Activated CD8-positive, alpha-beta T cell treated with anti-CD3 and anti-CD28 coated beads for 36 hours (primary cell): Measurements from ENCODE around the gene MAP3K1. TPM values are rescaled to one million over a fixed set of nuclear protein-coding genes. Genes with fewer than 3 reads are reported as not detected.

Experiments used
- ATAC-seq: fragments of 200-7000 bp; cut with Tn5 transposase; one replicate; pipeline ENCODE4 v1.10.0; 2021; ENCODE audit warnings: mild to moderate bottlenecking, moderate library complexity
- CTCF ChIA-PET: fragments of 350-600 bp; sonication (Branson Sonifier 250); formaldehyde crosslinking; loops from one replicate; lab custom pipeline; 2021; ENCODE audit warnings: antibody characterized with exemption; lab: Charles Lee
- POLR2A ChIA-PET: fragments of 350-600 bp; sonication (Branson Sonifier 250); formaldehyde crosslinking; loops from one replicate; lab custom pipeline; 2021; ENCODE audit warnings: antibody characterized with exemption; lab: Charles Lee
- DNase-seq: peaks from one replicate; pipeline ENCODE4 v3.0.0-alpha.2; 2020
- H3K27ac Mint-ChIP-seq: one replicate; pipeline ENCODE4 v1.8.0; 2021; ENCODE audit warnings: mild to moderate bottlenecking, mixed read lengths
- H3K27me3 Mint-ChIP-seq: one replicate; pipeline ENCODE4 v1.8.0; 2021; ENCODE audit warnings: mixed read lengths
- H3K36me3 Mint-ChIP-seq: one replicate; pipeline ENCODE4 v1.8.0; 2021; ENCODE audit warnings: low read depth, mixed read lengths
- H3K4me1 Mint-ChIP-seq: one replicate; pipeline ENCODE4 v1.8.0; 2021; ENCODE audit warnings: low read depth, mixed read lengths
- H3K4me3 Mint-ChIP-seq: one replicate; pipeline ENCODE4 v1.8.0; 2021; ENCODE audit warnings: mild to moderate bottlenecking, moderate library complexity, mixed read lengths
- H3K9me3 Mint-ChIP-seq: one replicate; pipeline ENCODE4 v1.8.0; 2021; ENCODE audit warnings: mixed read lengths
- CTCF ChIP-seq: fragments of 200-600 bp; IDR thresholded peaks from one replicate; pipeline ENCODE4 v1.8.0; 2022; ENCODE audit warnings: antibody characterized with exemption, mild to moderate bottlenecking
- intact Hi-C: fragments of 100-400 bp; cut with micrococcal nuclease; formaldehyde crosslinking; loops from one replicate; pipeline ENCODE4 v1.10.0; 2022
- total RNA-seq, 2 experiments: library from RNA; stranded (reverse); gene quantifications; one replicate each; pipeline ENCODE4 v1.2.3, GENCODE V29; 2021

The MAP3K1 gene
- total RNA-seq, 2 experiments from 2014 or later, result 16.9 to 17.0 TPM

GRCh38 chr5:56824019-56824418 is 8.7 kb downstream of the MAP3K1 start:
- Mint-ChIP-seq H3K36me3 (peaks cover 9% of the 10 kb centered on the region), H3K4me3 (no peak overlapping the region), H3K27me3 (no peaks in the 10 kb centered on the region), H3K4me1 (peaks cover 77% of the 10 kb centered on the region), H3K27ac (peak overlapping the region; percentile 31), H3K9me3 (no peaks in the 10 kb centered on the region)
- no peak for TF ChIP-seq CTCF
- intact Hi-C loops, result no loop called here
- POLR2A ChIA-PET, result no interaction called here
- DNase-seq (no peak), ATAC-seq (no peak)
- CTCF ChIA-PET, result interaction anchor here (1.5 kb wide), 1 partner anchor 14 kb away, joined by 8 read pairs; no protein-coding TSS in a partner anchor

- H3K27me3 Mint-ChIP-seq, result no peaks in the 10 kb centered on the region
- no peak overlapping the region for H3K4me3 Mint-ChIP-seq
- H3K27ac Mint-ChIP-seq, result no peak overlapping the region
- CTCF ChIA-PET, result interaction anchor here (1.2 to 3.4 kb wide), 3 partner anchors 9 to 50 kb away, joined by 3 to 29 read pairs (median 4); no protein-coding TSS in a partner anchor
- TF ChIP-seq CTCF, result no peak
- no peak for ATAC-seq
- no peaks in the 10 kb centered on the region for H3K9me3 Mint-ChIP-seq
- no peak for DNase-seq
- intact Hi-C loops, result no loop called here
- peaks cover 79% of the 10 kb centered on the region for H3K4me1 Mint-ChIP-seq
- POLR2A ChIA-PET, result interaction anchor here (1.3 kb wide), 1 partner anchor 10 kb away, joined by 4 read pairs; the partner anchor contains the start of gene MAP3K1
- H3K36me3 Mint-ChIP-seq, result peaks cover 9% of the 10 kb centered on the region
These were observed 10.0 kb downstream of the MAP3K1 start for GRCh38 chr5:56825222-56825824.

- TF ChIP-seq CTCF, result no peak
These were observed 11.7 kb downstream of the MAP3K1 start for GRCh38 chr5:56827049-56827448.

GRCh38 chr5:56827924-56828323 is 12.6 kb downstream of the MAP3K1 start:
- no peak for ATAC-seq
- TF ChIP-seq CTCF, result no peak
- Mint-ChIP-seq H3K36me3 (no peaks in the 10 kb centered on the region), H3K4me3 (no peak overlapping the region), H3K27ac (no peak overlapping the region), H3K9me3 (no peaks in the 10 kb centered on the region), H3K4me1 (peaks cover 82% of the 10 kb centered on the region), H3K27me3 (no peaks in the 10 kb centered on the region)
- intact Hi-C loops, result no loop called here
- DNase-seq, result no peak
- ChIA-PET POLR2A (no interaction called here), CTCF (interaction anchor here (0.7 to 3.4 kb wide), 6 partner anchors 9 to 563 kb away, joined by 3 to 29 read pairs (median 4); no protein-coding TSS in a partner anchor)

More at GRCh38 chr5:56827049-56827448, 11.7 kb downstream of the MAP3K1 start:
- Mint-ChIP-seq H3K4me1 (peaks cover 82% of the 10 kb centered on the region), H3K36me3 (peaks cover 4% of the 10 kb centered on the region), H3K9me3 (no peaks in the 10 kb centered on the region), H3K4me3 (no peak overlapping the region), H3K27ac (no peak overlapping the region), H3K27me3 (no peaks in the 10 kb centered on the region)
- DNase-seq, result peak; percentile 15
- intact Hi-C loops, result no loop called here
- peak; percentile 42 for ATAC-seq
- CTCF ChIA-PET, result interaction anchor here (0.7 to 3.4 kb wide), 6 partner anchors 8 to 238 kb away, joined by 3 to 29 read pairs (median 4); no protein-coding TSS in a partner anchor
- POLR2A ChIA-PET, result interaction anchor here (1.1 to 1.3 kb wide), 2 partner anchors 11 to 14 kb away, joined by 3 to 4 read pairs; partner anchors contain the start of gene MAP3K1
